Smooth muscle cell (in vitro differentiated cells): Measurements from ENCODE around the gene PGM5. TPM values are rescaled to one million over a fixed set of nuclear protein-coding genes. Genes with fewer than 3 reads are reported as not detected.

Source experiments
- DNase-seq: peaks from one replicate; lab custom pipeline; 2025; ENCODE audit not compliant: unreplicated experiment; lab: John Stamatoyannopoulos, UW
- H2AFZ ChIP-seq: fragments of 200-600 bp; sonication (generic); 2 replicates; pipeline ENCODE4 v1.6.0; 2016; ENCODE audit warnings: antibody characterized with exemption, low read depth, mild to moderate bottlenecking
- H3F3A ChIP-seq: fragments of 200-600 bp; sonication (generic); 2 replicates; pipeline ENCODE4 v1.6.0; 2017; ENCODE audit warnings: antibody characterized with exemption, low read depth
- H3K27ac ChIP-seq: fragments of 200-600 bp; sonication (generic); 2 replicates; pipeline ENCODE4 v1.5.1; 2016; ENCODE audit warnings: low read depth, mild to moderate bottlenecking
- H3K27me3 ChIP-seq: fragments of 200-600 bp; sonication (generic); 2 replicates; pipeline ENCODE4 v1.6.1; 2016; ENCODE audit warnings: low read depth, mild to moderate bottlenecking
- H3K36me3 ChIP-seq: fragments of 200-600 bp; sonication (generic); 2 replicates; pipeline ENCODE4 v1.5.1; 2016; ENCODE audit warnings: low read depth
- H3K4me1 ChIP-seq: fragments of 200-600 bp; sonication (generic); 2 replicates; pipeline ENCODE4 v1.5.1; 2016; ENCODE audit warnings: low read depth
- H3K4me2 ChIP-seq: fragments of 200-600 bp; sonication (generic); 2 replicates; pipeline ENCODE4 v1.6.0; 2016; ENCODE audit warnings: mild to moderate bottlenecking
- H3K4me3 ChIP-seq: fragments of 200-600 bp; sonication (generic); 2 replicates; pipeline ENCODE4 v1.5.1; 2016; ENCODE audit warnings: mild to moderate bottlenecking
- H3K79me2 ChIP-seq: fragments of 200-600 bp; sonication (generic); 2 replicates; pipeline ENCODE4 v1.6.0; 2016; ENCODE audit warnings: low read depth, mild to moderate bottlenecking
- H3K9ac ChIP-seq: fragments of 200-600 bp; sonication (generic); 2 replicates; pipeline ENCODE4 v1.6.0; 2016; ENCODE audit warnings: low read depth
- H3K9me3 ChIP-seq: fragments of 200-600 bp; sonication (generic); replicated peaks from 2 replicates; pipeline ENCODE4 v1.5.1; 2016; ENCODE audit warnings: low read depth
- H4K20me1 ChIP-seq: fragments of 200-600 bp; sonication (generic); 2 replicates; pipeline ENCODE4 v1.6.0; 2016; ENCODE audit warnings: low read depth
- CTCF ChIP-seq: fragments of 200-600 bp; sonication (generic); IDR thresholded peaks from 2 replicates; pipeline ENCODE4 v1.5.1; 2017; ENCODE audit warnings: borderline replicate concordance, mild to moderate bottlenecking, antibody characterized with exemption; ENCODE audit not compliant: insufficient read depth, poor library complexity, severe bottlenecking
- WGBS: methylation state at CpG from one replicate; pipeline ENCODE4 v1.1.7; 2016; ENCODE audit warnings: low lambda C conversion rate; 5-methylcytosine and 5-hydroxymethylcytosine counted together
- polyA plus RNA-seq: library from polyadenylated mRNA; unstranded; fragments of >200 nt; fragmentation: Nextera tagmentation; extraction: Ambion mirVana; gene quantifications from 2 replicates; pipeline ENCODE4 v1.2.1, GENCODE V29; 2016
- total RNA-seq: library from RNA; depleted of rRNA; stranded (reverse); fragments of >200 nt; gene quantifications from 2 replicates; pipeline ENCODE4 v1.2.3, GENCODE V29; 2014

The PGM5 gene
- total and polyA plus RNA-seq, 2 experiments from 2014 or later, result 0.77 to 5.6 TPM

DNA sequence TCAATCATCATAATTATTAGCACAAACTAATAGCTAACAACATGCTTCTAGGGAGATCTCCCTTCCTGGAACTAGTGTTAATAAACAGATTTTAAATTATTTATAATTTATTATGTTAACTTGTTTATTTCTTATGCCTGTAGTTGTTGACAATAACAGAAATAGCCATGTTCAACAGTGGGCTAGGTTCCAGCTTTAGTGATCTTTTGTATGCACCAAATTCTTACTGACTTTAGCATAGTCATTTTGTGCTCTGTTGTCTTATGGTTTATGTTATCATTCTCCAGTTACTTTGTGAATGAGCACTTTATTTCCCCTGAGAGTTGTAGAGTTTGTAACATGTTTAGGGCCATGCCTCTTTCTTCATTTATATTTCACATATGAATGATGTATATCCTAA is 113.7 kb downstream of the PGM5 start:
- no peak overlapping the region for H2AFZ ChIP-seq
- no peaks in the 10 kb centered on the region for H3K79me2 ChIP-seq
- H3K27me3 ChIP-seq, result no peaks in the 10 kb centered on the region
- no peak overlapping the region for H3K4me2 ChIP-seq
- no peak overlapping the region for H3K9ac ChIP-seq
- no peaks in the 10 kb centered on the region for H3K4me1 ChIP-seq
- H3K4me3 ChIP-seq, result no peak overlapping the region
- no peak for DNase-seq
- no peak for TF ChIP-seq CTCF
- no peaks in the 10 kb centered on the region for H4K20me1 ChIP-seq
- H3K27ac ChIP-seq, result no peak overlapping the region
- H3K36me3 ChIP-seq, result no peaks in the 10 kb centered on the region
- H3F3A ChIP-seq, result no peaks in the 10 kb centered on the region
- no peaks in the 10 kb centered on the region for H3K9me3 ChIP-seq

- 90% methylated on average over 5 of the region's 5 CpGs for WGBS
- Histone ChIP-seq H3K4me2 (no peak overlapping the region), H3K4me1 (no peaks in the 10 kb centered on the region), H3F3A (no peaks in the 10 kb centered on the region), H3K9ac (no peak overlapping the region), H4K20me1 (no peaks in the 10 kb centered on the region), H2AFZ (no peak overlapping the region), H3K36me3 (no peaks in the 10 kb centered on the region), H3K27ac (no peak overlapping the region), H3K79me2 (no peaks in the 10 kb centered on the region), H3K4me3 (no peak overlapping the region), H3K27me3 (no peaks in the 10 kb centered on the region), H3K9me3 (no peaks in the 10 kb centered on the region)
- TF ChIP-seq CTCF, result no peak
- DNase-seq, result no peak
These were observed 114.2 kb downstream of the PGM5 start for GRCh38 chr9:68470634-68471033.

DNA sequence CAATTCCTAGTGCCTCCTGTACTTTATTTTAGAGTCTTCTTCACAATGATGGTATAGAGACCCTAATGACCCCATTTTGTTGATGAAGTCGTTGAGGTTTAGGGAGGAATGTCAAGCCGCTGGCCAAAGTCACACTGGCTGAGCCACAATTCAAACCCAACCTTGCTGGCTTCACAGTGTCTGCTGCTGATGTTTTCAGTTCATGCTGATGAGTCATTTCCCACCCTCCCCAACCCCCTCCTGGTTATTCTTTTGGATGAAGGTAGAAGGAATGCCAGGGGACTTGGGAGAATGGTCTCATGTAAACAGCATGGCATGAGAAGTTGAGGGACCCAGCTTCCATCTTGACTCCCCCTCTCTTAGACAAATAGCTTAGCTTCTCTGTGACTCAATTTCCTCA is 115.7 kb downstream of the PGM5 start:
- Histone ChIP-seq H3K27me3 (no peaks in the 10 kb centered on the region), H4K20me1 (no peaks in the 10 kb centered on the region), H3K4me1 (no peaks in the 10 kb centered on the region), H3K4me3 (no peak overlapping the region), H2AFZ (no peak overlapping the region), H3K79me2 (no peaks in the 10 kb centered on the region), H3F3A (no peaks in the 10 kb centered on the region), H3K27ac (no peak overlapping the region), H3K9me3 (no peaks in the 10 kb centered on the region), H3K36me3 (no peaks in the 10 kb centered on the region), H3K9ac (no peak overlapping the region), H3K4me2 (no peak overlapping the region)
- TF ChIP-seq CTCF, result no peak
- no peak for DNase-seq
- 60% methylated on average over 2 of the region's 2 CpGs for WGBS

- TF ChIP-seq CTCF, result no peak
- H3F3A ChIP-seq, result no peaks in the 10 kb centered on the region
- H2AFZ ChIP-seq, result no peak overlapping the region
- no peak overlapping the region for H3K4me3 ChIP-seq
- H3K27me3 ChIP-seq, result no peaks in the 10 kb centered on the region
- H3K9ac ChIP-seq, result no peak overlapping the region
- H3K79me2 ChIP-seq, result no peaks in the 10 kb centered on the region
- H3K27ac ChIP-seq, result no peak overlapping the region
- 73% methylated on average over 3 of the region's 3 CpGs for WGBS
- H3K4me2 ChIP-seq, result no peak overlapping the region
- no peaks in the 10 kb centered on the region for H3K9me3 ChIP-seq
- H3K36me3 ChIP-seq, result no peaks in the 10 kb centered on the region
- no peak for DNase-seq
- peaks cover 3% of the 10 kb centered on the region for H3K4me1 ChIP-seq
- H4K20me1 ChIP-seq, result no peaks in the 10 kb centered on the region
These were observed 117.4 kb downstream of the PGM5 start for GRCh38 chr9:68473790-68474189.
